ENCODE data around the gene IFT80. TPM values are rescaled to one million over a fixed set of nuclear protein-coding genes. Genes with fewer than 3 reads are reported as not detected.
A peak's percentile ranks its signal among the peaks of the same experiment; 100 is the strongest.

Gene IFT80
- total and polyA plus RNA-seq, 2 experiments from 2014 or later, result 14.1 to 33.0 TPM

DNA sequence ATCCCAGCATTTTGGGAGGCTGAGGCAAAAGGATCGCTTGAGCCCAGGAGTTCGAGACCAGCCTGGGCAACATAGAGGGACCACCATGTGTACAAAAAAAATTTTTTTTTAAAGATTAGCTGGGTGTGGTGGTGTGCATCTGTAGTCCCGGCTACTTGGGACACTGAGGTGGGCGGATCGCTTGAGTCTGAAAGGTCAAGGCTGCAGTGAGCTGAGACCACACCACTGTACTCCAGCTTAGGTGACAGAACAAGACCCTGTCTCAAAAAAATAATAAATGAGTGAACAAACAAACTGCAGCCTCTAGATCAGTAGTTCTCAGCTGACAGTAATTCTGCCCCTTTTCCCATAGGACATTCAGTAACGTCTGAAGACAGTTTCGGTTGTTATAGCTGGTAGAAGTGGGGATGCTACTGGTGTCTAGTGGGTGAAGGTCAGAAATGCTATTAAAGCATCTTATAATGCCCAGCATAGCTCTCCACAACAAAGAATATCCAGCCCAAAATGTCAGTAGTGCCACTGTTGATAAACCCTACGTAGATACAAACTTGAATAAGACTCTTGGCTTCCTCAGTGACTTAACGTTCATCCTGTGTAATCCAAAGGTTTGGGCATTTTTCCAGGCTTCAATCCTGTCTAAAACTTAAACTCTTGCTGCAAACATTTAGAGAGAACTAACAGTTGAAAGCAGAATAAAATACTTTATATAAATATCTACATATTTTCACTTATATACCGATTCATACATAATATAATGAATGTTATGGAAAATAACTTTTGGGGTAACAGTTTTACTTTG lies 11.0 kb upstream of the IFT80 start:
- TF ChIP-seq ZNF114 (CRISPR knock-in tag; IDR thresholded peaks at IDR 0.05), result no peak
- TF ChIP-seq, protein P1, sequence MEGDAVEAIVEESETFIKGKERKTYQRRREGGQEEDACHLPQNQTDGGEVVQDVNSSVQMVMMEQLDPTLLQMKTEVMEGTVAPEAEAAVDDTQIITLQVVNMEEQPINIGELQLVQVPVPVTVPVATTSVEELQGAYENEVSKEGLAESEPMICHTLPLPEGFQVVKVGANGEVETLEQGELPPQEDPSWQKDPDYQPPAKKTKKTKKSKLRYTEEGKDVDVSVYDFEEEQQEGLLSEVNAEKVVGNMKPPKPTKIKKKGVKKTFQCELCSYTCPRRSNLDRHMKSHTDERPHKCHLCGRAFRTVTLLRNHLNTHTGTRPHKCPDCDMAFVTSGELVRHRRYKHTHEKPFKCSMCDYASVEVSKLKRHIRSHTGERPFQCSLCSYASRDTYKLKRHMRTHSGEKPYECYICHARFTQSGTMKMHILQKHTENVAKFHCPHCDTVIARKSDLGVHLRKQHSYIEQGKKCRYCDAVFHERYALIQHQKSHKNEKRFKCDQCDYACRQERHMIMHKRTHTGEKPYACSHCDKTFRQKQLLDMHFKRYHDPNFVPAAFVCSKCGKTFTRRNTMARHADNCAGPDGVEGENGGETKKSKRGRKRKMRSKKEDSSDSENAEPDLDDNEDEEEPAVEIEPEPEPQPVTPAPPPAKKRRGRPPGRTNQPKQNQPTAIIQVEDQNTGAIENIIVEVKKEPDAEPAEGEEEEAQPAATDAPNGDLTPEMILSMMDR (conservative IDR thresholded peaks at IDR 0.05; ENCODE audit: low read depth in 2 of 2), result no peak
- TF ChIP-seq CREB1 (CRISPR knock-in tag; IDR thresholded peaks at IDR 0.05; ENCODE audit: low read depth), result no peak
- TF ChIP-seq EZH2phosphoT487 (IDR thresholded peaks at IDR 0.05; ENCODE audit: unreplicated experiment), result no peak
- TF ChIP-seq, protein P2, sequence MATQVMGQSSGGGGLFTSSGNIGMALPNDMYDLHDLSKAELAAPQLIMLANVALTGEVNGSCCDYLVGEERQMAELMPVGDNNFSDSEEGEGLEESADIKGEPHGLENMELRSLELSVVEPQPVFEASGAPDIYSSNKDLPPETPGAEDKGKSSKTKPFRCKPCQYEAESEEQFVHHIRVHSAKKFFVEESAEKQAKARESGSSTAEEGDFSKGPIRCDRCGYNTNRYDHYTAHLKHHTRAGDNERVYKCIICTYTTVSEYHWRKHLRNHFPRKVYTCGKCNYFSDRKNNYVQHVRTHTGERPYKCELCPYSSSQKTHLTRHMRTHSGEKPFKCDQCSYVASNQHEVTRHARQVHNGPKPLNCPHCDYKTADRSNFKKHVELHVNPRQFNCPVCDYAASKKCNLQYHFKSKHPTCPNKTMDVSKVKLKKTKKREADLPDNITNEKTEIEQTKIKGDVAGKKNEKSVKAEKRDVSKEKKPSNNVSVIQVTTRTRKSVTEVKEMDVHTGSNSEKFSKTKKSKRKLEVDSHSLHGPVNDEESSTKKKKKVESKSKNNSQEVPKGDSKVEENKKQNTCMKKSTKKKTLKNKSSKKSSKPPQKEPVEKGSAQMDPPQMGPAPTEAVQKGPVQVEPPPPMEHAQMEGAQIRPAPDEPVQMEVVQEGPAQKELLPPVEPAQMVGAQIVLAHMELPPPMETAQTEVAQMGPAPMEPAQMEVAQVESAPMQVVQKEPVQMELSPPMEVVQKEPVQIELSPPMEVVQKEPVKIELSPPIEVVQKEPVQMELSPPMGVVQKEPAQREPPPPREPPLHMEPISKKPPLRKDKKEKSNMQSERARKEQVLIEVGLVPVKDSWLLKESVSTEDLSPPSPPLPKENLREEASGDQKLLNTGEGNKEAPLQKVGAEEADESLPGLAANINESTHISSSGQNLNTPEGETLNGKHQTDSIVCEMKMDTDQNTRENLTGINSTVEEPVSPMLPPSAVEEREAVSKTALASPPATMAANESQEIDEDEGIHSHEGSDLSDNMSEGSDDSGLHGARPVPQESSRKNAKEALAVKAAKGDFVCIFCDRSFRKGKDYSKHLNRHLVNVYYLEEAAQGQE (IDR thresholded peaks at IDR 0.05; ENCODE audit: unreplicated experiment), result no peak
- TF ChIP-seq NANOG (IDR thresholded peaks at IDR 0.05; ENCODE audit: borderline replicate concordance), result no peak
- no peak for TF ChIP-seq EZH2 (IDR thresholded peaks at IDR 0.05; ENCODE audit: low read depth, unreplicated experiment)
- H3K9me3 Mint-ChIP-seq, result no peaks in the 10 kb centered on the region
- no peaks in the 10 kb centered on the region for H3K4me1 Mint-ChIP-seq
- peaks cover 63% of the 10 kb centered on the region for H3K36me3 Mint-ChIP-seq (ENCODE audit: low read depth)
- ATAC-seq, result no peak
- H3K27ac Mint-ChIP-seq, result no peak overlapping the region
- Histone ChIP-seq H4K20me1 (replicated peaks; ENCODE audit: insufficient read depth) (0 out of 2 replicates have a peak, but pooled peaks cover 17% of the 10 kb centered on the region), H3K4me2 (no peak overlapping the region), H3K79me2 (replicated peaks; ENCODE audit: insufficient read depth) (peaks cover 47% of the 10 kb centered on the region), H3K36me3 (ENCODE audit: insufficient read depth) (peaks cover 37% of the 10 kb centered on the region), H3K27me3 (ENCODE audit: insufficient read depth) (no peaks in the 10 kb centered on the region), H2AFZ (no peak overlapping the region), H3K9me2 (ENCODE audit: insufficient read depth) (no peaks in the 10 kb centered on the region), H3F3A (replicated peaks; ENCODE audit: low read depth) (no peaks in the 10 kb centered on the region), H3K4me1 (ENCODE audit: insufficient read depth) (no peaks in the 10 kb centered on the region), H3K27ac (ENCODE audit: low read depth) (no peak overlapping the region), H3K4me3 (no peak overlapping the region)
- H3K27me3 Mint-ChIP-seq (ENCODE audit: insufficient read depth, low read depth, poor library complexity), result no peaks in the 10 kb centered on the region
- no peak overlapping the region for H3K4me3 Mint-ChIP-seq
- no peak for DNase-seq (ENCODE audit: low spot score)

DNA sequence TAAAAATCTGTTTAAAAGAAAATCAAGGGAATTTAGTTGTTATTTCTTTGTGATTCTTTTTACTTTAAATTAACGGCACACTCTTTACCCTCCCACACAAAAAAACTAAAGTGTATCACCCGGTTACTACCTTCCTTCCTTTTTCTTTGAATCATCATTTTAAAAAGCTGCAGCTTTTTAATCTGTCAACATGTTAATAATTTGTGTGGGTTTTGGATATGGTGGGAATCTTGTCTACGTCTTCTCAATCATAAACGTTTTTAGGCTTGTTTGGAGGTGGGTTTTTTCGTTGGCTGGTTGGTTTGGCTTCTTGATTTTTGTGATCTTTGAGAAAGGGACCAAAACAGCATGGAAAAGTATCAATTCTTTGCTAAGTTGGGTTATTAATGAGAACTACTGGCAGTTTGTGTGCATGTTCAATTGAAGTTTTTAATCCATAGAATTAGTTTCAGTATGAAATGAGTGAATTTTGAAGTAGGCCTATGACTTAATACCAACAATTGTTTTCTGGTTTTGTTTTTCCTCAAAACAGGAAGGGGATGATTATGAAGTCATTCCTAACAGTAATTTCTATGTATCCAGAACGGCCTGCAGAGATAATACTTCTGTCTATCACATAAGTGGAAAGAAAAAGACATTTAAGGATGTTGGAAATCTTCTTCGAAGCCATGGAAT lies 4.9 kb upstream of the IFT80 start:
- Histone ChIP-seq H3K79me2 (replicated peaks; ENCODE audit: insufficient read depth) (peaks cover 85% of the 10 kb centered on the region), H2AFZ (no peak overlapping the region), H3F3A (replicated peaks; ENCODE audit: low read depth) (no peaks in the 10 kb centered on the region), H3K4me1 (ENCODE audit: insufficient read depth) (peaks cover 14% of the 10 kb centered on the region; the same call in 1 of the 2 replicates), H3K27me3 (ENCODE audit: insufficient read depth) (no peaks in the 10 kb centered on the region), H3K4me2 (0 out of 2 replicates have a peak overlapping the region, but pooled peaks have one; percentile 81), H3K36me3 (ENCODE audit: insufficient read depth) (peaks cover 15% of the 10 kb centered on the region; the same call in 1 of the 2 replicates), H3K9me2 (ENCODE audit: insufficient read depth) (no peaks in the 10 kb centered on the region), H3K27ac (ENCODE audit: low read depth) (no peak overlapping the region; the same call in 1 of the 2 replicates), H4K20me1 (replicated peaks; ENCODE audit: insufficient read depth) (peaks cover 38% of the 10 kb centered on the region), H3K4me3 (no peak overlapping the region)
- H3K27ac Mint-ChIP-seq, result peak overlapping the region; percentile 82; the same call in 1 of the 2 replicates
- peaks cover 19% of the 10 kb centered on the region for H3K27me3 Mint-ChIP-seq (ENCODE audit: insufficient read depth, low read depth, poor library complexity)
- H3K4me1 Mint-ChIP-seq, result peaks cover 25% of the 10 kb centered on the region
- H3K36me3 Mint-ChIP-seq (ENCODE audit: low read depth), result peaks cover 53% of the 10 kb centered on the region
- H3K4me3 Mint-ChIP-seq, result peak overlapping the region; percentile 50
- H3K9me3 Mint-ChIP-seq, result peaks cover 4% of the 10 kb centered on the region; the same call in 1 of the 3 replicates
- DNase-seq (ENCODE audit: low spot score) (no peak), ATAC-seq (no peak)
- TF ChIP-seq, protein P3, sequence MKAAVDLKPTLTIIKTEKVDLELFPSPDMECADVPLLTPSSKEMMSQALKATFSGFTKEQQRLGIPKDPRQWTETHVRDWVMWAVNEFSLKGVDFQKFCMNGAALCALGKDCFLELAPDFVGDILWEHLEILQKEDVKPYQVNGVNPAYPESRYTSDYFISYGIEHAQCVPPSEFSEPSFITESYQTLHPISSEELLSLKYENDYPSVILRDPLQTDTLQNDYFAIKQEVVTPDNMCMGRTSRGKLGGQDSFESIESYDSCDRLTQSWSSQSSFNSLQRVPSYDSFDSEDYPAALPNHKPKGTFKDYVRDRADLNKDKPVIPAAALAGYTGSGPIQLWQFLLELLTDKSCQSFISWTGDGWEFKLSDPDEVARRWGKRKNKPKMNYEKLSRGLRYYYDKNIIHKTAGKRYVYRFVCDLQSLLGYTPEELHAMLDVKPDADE (IDR thresholded peaks at IDR 0.05), result no peak
- TF ChIP-seq ZNF331 (CRISPR knock-in tag; IDR thresholded peaks at IDR 0.05; ENCODE audit: low read depth) (no peak), EZH2phosphoT487 (IDR thresholded peaks at IDR 0.05; ENCODE audit: unreplicated experiment) (no peak), NANOG (IDR thresholded peaks at IDR 0.05; ENCODE audit: borderline replicate concordance) (no peak)
- TF ChIP-seq, protein P1 (conservative IDR thresholded peaks at IDR 0.05; ENCODE audit: low read depth in 2 of 2), result no peak

All from GM23338 (cell line).